Thyroid gland (tissue), 4 donors: ENCODE results near the gene NUP42. TPM values are rescaled to one million over a fixed set of nuclear protein-coding genes. Genes with fewer than 3 reads are reported as not detected.

Experiments
- DNase-seq, 2 donors: peaks; one replicate each; pipeline ENCODE4 v3.0.0-alpha.2; 2019
- H3K27ac ChIP-seq, 3 donors: fragments of 200-600 bp; sonication (generic); 1 replicate in 2 of 3; 2 replicates in 1 of 3; pipeline ENCODE4 v1.5.1; 2016 to 2019; ENCODE audit warnings: mild to moderate bottlenecking in 1 of 3, moderate library complexity in 1 of 3
- H3K27me3 ChIP-seq: fragments of 200-600 bp; sonication (generic); one replicate; pipeline ENCODE4 v1.5.1; 2019
- H3K36me3 ChIP-seq, 2 donors: fragments of 200-600 bp; sonication (generic); one replicate each; pipeline ENCODE4 v1.5.1; 2016 to 2019
- H3K4me1 ChIP-seq, 2 donors: fragments of 200-600 bp; sonication (generic); one replicate each; pipeline ENCODE4 v1.5.1; 2017 to 2019
- H3K4me3 ChIP-seq, 3 donors: fragments of 200-600 bp; sonication (generic); replicated peaks in 1 of 3; 1 replicate in 2 of 3; 2 replicates in 1 of 3; pipeline ENCODE4 v1.5.1; 2016; ENCODE audit warnings: mild to moderate bottlenecking in 1 of 3
- H3K9me3 ChIP-seq: fragments of 200-600 bp; sonication (generic); one replicate; pipeline ENCODE4 v1.5.1; 2017
- POLR2A ChIP-seq, 2 donors: fragments of 450-650 bp; IDR thresholded peaks; one replicate each; pipeline ENCODE4 v1.6.1; 2017; ENCODE audit warnings: antibody characterized with exemption in 2 of 2, mild to moderate bottlenecking in 2 of 2, moderate library complexity in 1 of 2
- whole genome bisulfite sequencing, 2 donors: methylation state at CpG; one replicate each; pipeline ENCODE4 v1.1.5; 2017; 5-methylcytosine and 5-hydroxymethylcytosine counted together
- intact Hi-C: fragments of 100-400 bp; cut with DNase I; formaldehyde crosslinking; loops from one replicate; pipeline ENCODE4 v1.15.1; 2023
- total RNA-seq, 4 donors: library from RNA; depleted of rRNA; stranded (reverse); fragments of >200 nt; gene quantifications; one replicate each; pipeline ENCODE4 v1.2.3, GENCODE V29; 2016
- TF ChIP-seq, protein P1 (sequence below), 6 experiments: fragments of 200-600 bp in 3 of 6; fragments of 450-650 bp in 3 of 6; sonication (generic) in 3 of 6; IDR thresholded peaks; one replicate each; pipeline ENCODE4 v1.5.1; 2016 to 2019; ENCODE audit warnings: antibody characterized with exemption in 6 of 6, mild to moderate bottlenecking in 2 of 6, inconsistent platforms in 1 of 6, moderate library complexity in 1 of 6

NUP42 gene
- total RNA-seq, 4 donors from 2014 or later: 34.2 to 55.8 (median 45.4) TPM

DNA sequence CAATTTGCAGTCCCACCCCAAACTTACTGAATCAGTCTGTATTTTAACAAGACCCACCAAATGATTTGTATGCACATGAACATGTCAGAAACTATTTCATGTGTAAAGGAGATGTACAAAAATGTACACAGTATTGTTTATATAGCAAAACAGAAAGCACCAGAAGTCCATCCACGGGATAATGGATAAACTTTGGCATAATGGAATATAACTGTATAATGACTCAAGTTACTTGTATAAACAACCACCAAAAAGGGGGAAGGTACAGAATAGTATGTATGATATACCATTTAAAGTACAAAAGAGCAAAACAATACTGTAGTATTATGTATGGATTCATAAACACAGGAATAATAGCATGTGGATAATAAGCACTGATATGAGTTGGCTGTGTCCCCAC lies 22.4 kb downstream of the NUP42 start:
- no peak overlapping the region for H3K4me3 ChIP-seq
- H3K36me3 ChIP-seq: peaks cover 18 to 23% of the 10 kb centered on the region in 2 donors
- no peaks in the 10 kb centered on the region for H3K4me1 ChIP-seq
- H3K27me3 ChIP-seq: no peaks in the 10 kb centered on the region
- intact Hi-C loops: no loop called here
- DNase-seq: no peak
- 93 to 97% methylated on average over 1 of the region's 1 CpG for WGBS, 2 donors
- no peak overlapping the region for H3K27ac ChIP-seq
- no peaks in the 10 kb centered on the region for H3K9me3 ChIP-seq
- TF ChIP-seq POLR2A (IDR thresholded peaks at IDR 0.05): no peak
- TF ChIP-seq, protein P1, sequence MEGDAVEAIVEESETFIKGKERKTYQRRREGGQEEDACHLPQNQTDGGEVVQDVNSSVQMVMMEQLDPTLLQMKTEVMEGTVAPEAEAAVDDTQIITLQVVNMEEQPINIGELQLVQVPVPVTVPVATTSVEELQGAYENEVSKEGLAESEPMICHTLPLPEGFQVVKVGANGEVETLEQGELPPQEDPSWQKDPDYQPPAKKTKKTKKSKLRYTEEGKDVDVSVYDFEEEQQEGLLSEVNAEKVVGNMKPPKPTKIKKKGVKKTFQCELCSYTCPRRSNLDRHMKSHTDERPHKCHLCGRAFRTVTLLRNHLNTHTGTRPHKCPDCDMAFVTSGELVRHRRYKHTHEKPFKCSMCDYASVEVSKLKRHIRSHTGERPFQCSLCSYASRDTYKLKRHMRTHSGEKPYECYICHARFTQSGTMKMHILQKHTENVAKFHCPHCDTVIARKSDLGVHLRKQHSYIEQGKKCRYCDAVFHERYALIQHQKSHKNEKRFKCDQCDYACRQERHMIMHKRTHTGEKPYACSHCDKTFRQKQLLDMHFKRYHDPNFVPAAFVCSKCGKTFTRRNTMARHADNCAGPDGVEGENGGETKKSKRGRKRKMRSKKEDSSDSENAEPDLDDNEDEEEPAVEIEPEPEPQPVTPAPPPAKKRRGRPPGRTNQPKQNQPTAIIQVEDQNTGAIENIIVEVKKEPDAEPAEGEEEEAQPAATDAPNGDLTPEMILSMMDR (IDR thresholded peaks at IDR 0.05): no peak

DNA sequence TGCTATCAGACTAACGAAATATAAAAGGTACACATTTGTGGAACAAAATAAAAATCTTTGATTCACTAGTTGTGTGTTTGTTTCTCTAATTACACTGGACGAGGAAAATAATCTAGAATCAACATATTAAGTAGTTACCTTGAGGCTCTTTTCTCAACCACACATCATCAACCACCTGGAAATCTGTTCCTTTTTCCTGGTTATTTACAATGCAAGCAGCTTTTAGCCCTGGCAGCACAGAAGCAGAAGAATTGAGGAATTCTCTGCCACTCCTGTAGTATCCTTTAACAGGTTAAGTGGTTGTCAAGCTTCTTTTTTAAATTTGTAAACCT lies 23.7 kb downstream of the NUP42 start:
- Histone ChIP-seq H3K27ac (peak overlapping the region; percentile 22 to 44 (median 34)), H3K36me3 (peaks cover 8 to 11% of the 10 kb centered on the region in 2 donors), H3K4me1 (no peaks in the 10 kb centered on the region), H3K9me3 (no peaks in the 10 kb centered on the region), H3K4me3 (peak overlapping the region in 2 of 3 donors; percentile 2 to 35), H3K27me3 (no peaks in the 10 kb centered on the region)
- no peak for DNase-seq
- intact Hi-C loops: no loop called here
- WGBS, 2 donors: 59 to 65% methylated on average over 2 of the region's 2 CpGs
- TF ChIP-seq, protein P1 (IDR thresholded peaks at IDR 0.05): no peak
- no peak for TF ChIP-seq POLR2A (IDR thresholded peaks at IDR 0.05)

DNA sequence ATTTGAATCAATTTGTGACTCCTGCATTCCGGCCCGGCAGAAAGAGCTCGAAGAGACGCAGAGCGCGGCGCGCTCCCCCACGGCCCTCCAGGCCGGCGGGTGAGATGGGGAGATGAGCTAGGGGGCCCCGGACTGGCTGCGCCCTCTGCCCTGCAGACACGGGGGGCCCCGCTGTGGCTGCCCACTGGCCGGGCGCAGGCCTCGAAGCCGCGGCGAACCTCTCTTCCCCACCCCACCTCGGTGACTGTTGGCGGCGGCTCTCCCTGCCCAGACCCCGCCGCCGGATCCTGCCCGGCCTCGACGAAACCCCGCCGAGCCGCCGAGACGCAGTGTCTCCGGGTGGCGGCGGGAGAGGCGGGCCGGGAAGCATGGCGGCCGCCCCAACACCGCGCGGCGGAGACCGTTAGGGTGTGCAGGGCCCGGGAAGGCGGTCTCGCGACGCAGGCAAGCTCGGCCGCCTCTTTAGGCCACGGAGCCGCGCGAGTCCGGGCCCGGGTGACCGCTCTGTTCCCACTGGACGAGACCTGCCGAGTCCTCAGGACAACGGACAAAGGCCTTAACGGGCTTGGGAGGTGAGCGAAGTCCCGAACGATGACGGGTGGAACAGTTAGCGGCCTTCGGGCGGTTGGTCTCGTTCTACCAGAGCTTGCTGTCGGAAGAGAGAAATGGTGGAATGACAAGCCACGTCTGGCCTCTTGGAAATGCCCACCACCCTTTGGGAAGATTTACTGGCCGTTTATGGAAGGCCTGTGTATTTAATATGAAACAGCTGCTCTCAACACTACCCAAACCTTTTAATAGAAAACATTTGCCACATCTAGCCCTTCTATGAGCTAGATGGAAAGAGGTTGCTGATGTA lies 24.3 kb downstream of the NUP42 start:
- H3K27ac ChIP-seq: peak overlapping the region; percentile 22 to 44 (median 34)
- no peaks in the 10 kb centered on the region for H3K27me3 ChIP-seq
- intact Hi-C loops: no loop called here
- WGBS, 2 donors: 25 to 35% methylated on average over 26 to 33 of the region's 76 CpGs
- no peaks in the 10 kb centered on the region for H3K9me3 ChIP-seq
- H3K4me1 ChIP-seq: no peaks in the 10 kb centered on the region
- H3K36me3 ChIP-seq: peaks cover 6% of the 10 kb centered on the region in 2 donors
- peak; percentile 16 to 21 for DNase-seq
- no peak for TF ChIP-seq POLR2A (IDR thresholded peaks at IDR 0.05)
- TF ChIP-seq, protein P1 (IDR thresholded peaks at IDR 0.05): no peak
- H3K4me3 ChIP-seq: peak overlapping the region in 2 of 3 donors; percentile 2 to 35

DNA sequence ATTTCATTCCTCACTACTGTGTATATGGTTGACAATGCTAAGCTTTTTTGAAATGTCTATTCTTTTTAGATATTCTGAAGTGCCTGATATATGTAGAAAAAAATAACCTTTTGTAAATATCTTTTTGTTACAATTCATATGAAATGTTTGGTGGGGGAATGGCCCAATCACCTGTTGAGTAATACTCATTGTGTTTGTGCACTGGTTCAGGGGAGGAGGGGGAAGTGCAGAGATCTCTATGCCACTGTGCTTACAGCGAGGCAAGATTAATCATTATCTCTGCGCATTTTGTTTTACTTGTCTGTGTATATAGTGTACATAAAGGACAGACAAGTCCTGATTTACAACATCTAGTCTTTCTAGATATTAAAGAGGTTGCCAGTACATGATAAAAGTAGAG lies 25.2 kb downstream of the NUP42 start:
- no peak for DNase-seq
- WGBS, 2 donors: 84 to 96% methylated on average over 2 of the region's 2 CpGs
- Histone ChIP-seq H3K27me3 (no peaks in the 10 kb centered on the region), H3K36me3 (no peaks in the 10 kb centered on the region), H3K4me1 (no peaks in the 10 kb centered on the region), H3K4me3 (no peak overlapping the region), H3K9me3 (no peaks in the 10 kb centered on the region), H3K27ac (no peak overlapping the region)
- TF ChIP-seq, protein P1 (IDR thresholded peaks at IDR 0.05): no peak
- TF ChIP-seq POLR2A (IDR thresholded peaks at IDR 0.05): no peak
- intact Hi-C loops: no loop called here

DNA sequence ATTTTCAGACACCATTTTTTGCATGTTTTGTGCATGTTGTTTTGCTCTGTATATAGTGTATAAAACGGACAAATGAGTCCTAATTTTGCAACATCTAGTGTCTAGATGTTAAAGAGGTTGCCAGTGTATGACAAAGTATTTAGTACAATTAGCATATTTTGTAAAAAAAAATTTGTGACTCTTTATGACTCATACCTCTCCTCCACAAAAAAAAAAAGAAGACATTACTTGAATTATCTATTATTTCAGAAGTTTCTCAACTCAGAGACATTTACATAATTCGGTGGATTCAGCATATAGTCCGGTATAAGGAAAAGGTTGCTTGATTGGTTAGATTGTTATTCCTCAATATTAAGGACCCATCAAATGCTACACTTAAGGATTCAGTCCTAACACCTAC lies 26.0 kb downstream of the NUP42 start:
- H3K4me1 ChIP-seq: no peaks in the 10 kb centered on the region
- no peaks in the 10 kb centered on the region for H3K27me3 ChIP-seq
- H3K36me3 ChIP-seq: no peaks in the 10 kb centered on the region
- WGBS, 2 donors: 91 to 95% methylated on average over 3 of the region's 3 CpGs
- H3K9me3 ChIP-seq: no peaks in the 10 kb centered on the region
- H3K4me3 ChIP-seq: no peak overlapping the region
- no peak overlapping the region for H3K27ac ChIP-seq
- no peak for TF ChIP-seq POLR2A (IDR thresholded peaks at IDR 0.05)
- TF ChIP-seq, protein P1 (IDR thresholded peaks at IDR 0.05): no peak
- intact Hi-C loops: no loop called here
- no peak for DNase-seq
